ENCODE data around the gene MRPL53. TPM values are rescaled to one million over a fixed set of nuclear protein-coding genes. Genes with fewer than 3 reads are reported as not detected.

MRPL53 gene
- total RNA-seq (10 to 100 TPM; 13.0 to 74.3 (median 61.7) TPM), polyA plus RNA-seq (10 to 100 TPM; 69.4 to 86.7 (median 78.6) TPM)
- long read RNA-seq, donor 1, transcript MRPL53-201 (3 exons, 1,162 nt) = major isoform, 33 of 37 reads
- long read RNA-seq, donor 1, partial matches to known transcripts = 0 of 37 reads
- long read RNA-seq, donor 1, other reads (novel, unspliced or antisense) = 0 of 37 reads
- long read RNA-seq, donor 2, transcript MRPL53-201 (3 exons, 1,162 nt) = major isoform, 36 of 37 reads
- long read RNA-seq, donor 2, partial matches to known transcripts = 0 of 37 reads
- long read RNA-seq, donor 2, other reads (novel, unspliced or antisense) = 0 of 37 reads

DNA sequence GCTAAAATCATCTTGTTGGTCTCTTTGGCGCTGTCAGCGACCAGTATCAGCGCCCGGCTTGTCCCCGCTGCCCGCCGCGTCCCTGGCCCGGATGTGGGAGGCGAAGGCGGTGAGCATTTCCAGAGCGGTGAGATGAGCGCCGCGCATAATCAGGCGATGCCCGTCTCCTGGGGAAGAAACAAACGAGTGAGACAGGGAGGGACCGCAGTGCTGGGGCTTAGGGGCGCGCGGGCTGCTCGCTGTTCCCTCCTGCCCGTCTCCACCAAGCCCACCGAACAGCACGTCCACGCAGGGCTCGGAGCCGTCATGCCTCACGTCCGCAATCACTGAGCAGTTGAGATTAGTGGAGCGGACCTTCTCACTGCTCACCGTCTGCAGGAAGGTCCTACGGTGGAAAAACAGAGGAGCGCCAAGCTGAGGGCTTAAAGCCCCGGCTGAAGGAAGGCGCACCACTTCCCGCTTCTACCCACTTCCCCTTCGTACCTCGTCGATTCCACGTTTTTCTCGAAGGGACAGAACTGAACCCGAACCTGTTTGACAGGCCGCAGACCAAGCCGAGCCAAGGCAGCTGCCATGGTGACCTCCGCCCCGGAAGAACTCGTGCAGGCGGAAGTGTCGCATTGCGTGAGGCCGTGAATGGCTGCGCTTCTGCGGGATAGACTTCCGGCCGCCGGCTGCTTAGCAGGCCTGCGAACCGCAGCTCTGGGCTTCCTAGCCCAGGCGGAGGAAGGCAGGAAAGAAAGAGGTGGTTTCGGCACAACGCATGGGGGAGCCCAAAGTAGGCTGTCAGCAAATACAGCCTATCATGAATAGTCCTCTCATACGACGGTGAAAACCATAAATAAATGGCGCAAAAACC is at the start of gene MRPL53:
Gene MRPL53 (minus strand): TSS at position 595 of the 859 bp plus-strand sequence. CDS start 20 bp downstream, at position 575.
- no peaks in the 10 kb centered on the region for H3K27me3 ChIP-seq (replicated peaks in 1 of 7)
- peaks cover 0 to 44% (median 19%) of the 10 kb centered on the region in 6 donors for H3K36me3 ChIP-seq
- peaks cover 18 to 43% (median 25%) of the 10 kb centered on the region in 6 donors for H3K4me1 ChIP-seq
- WGBS, 5 donors = 0 to 1% (median 0%) methylated on average over 55 to 66 of the region's 66 CpGs
- no peaks in the 10 kb centered on the region for H3K9me3 ChIP-seq
- TF ChIP-seq POLR2AphosphoS5 (IDR thresholded peaks at IDR 0.05) (peak; percentile 99 to 100 (median 99)), POLR2A (IDR thresholded peaks at IDR 0.05) (peak; percentile 78 to 92 (median 82)), CTCF (IDR thresholded peaks at IDR 0.05 in 8 of 11, conservative IDR thresholded peaks at IDR 0.05 in 3 of 11) (peak in 3 of 11 experiments; percentile 10 to 31 (median 20))
- peak; percentile 98 for DNase-seq
- intact Hi-C loops (cut with DNase I; ENCODE audit: low total_unique reads) = no loop called here
- peak within 1 kb of the TSS; percentile 54 to 78 (median 71) for H3K4me3 ChIP-seq
- H3K27ac ChIP-seq = peak within 1 kb of the TSS; percentile 77 to 93 (median 91)

GRCh38 chr2:74516650-74517049 is 44.2 kb upstream of the MRPL53 start:
- Histone ChIP-seq H3K36me3 (no peaks in the 10 kb centered on the region), H3K4me1 (peaks cover 20 to 41% (median 37%) of the 10 kb centered on the region in 6 donors), H3K27me3 (replicated peaks in 1 of 7) (peaks cover 23 to 94% (median 80%) of the 10 kb centered on the region in 7 donors), H3K4me3 (peak overlapping the region in 7 of 8 donors; percentile 44 to 71 (median 53)), H3K9me3 (no peaks in the 10 kb centered on the region), H3K27ac (no peak overlapping the region)
- TF ChIP-seq POLR2AphosphoS5 (IDR thresholded peaks at IDR 0.05) = no peak
- TF ChIP-seq POLR2A (IDR thresholded peaks at IDR 0.05) = no peak
- no peak for TF ChIP-seq CTCF (IDR thresholded peaks at IDR 0.05 in 8 of 11, conservative IDR thresholded peaks at IDR 0.05 in 3 of 11)
- WGBS, 5 donors = 70 to 76% (median 72%) methylated on average over 13 of the region's 13 CpGs
- no peak for DNase-seq
- intact Hi-C loops (cut with DNase I; ENCODE audit: low total_unique reads) = no loop called here

- H3K4me3 ChIP-seq = peak overlapping the region; percentile 27 to 71 (median 52)
- no peaks in the 10 kb centered on the region for H3K9me3 ChIP-seq
Observed at GRCh38 chr2:74515981-74516633, 43.6 kb upstream of the MRPL53 start.

More at GRCh38 chr2:74515981-74516633, 43.6 kb upstream of the MRPL53 start:
- WGBS, 5 donors = 4 to 7% (median 4%) methylated on average over 48 to 72 of the region's 72 CpGs
- Histone ChIP-seq H3K27ac (no peak overlapping the region), H3K4me1 (peaks cover 20 to 41% (median 37%) of the 10 kb centered on the region in 6 donors), H3K27me3 (replicated peaks in 1 of 7) (peaks cover 23 to 99% (median 85%) of the 10 kb centered on the region in 7 donors), H3K36me3 (no peaks in the 10 kb centered on the region)
- no peak for TF ChIP-seq POLR2A (IDR thresholded peaks at IDR 0.05)
- no peak for TF ChIP-seq POLR2AphosphoS5 (IDR thresholded peaks at IDR 0.05)
- no peak for TF ChIP-seq CTCF (IDR thresholded peaks at IDR 0.05 in 8 of 11, conservative IDR thresholded peaks at IDR 0.05 in 3 of 11)
- peak; percentile 86 for DNase-seq
- intact Hi-C loops (cut with DNase I; ENCODE audit: low total_unique reads) = no loop called here

Data from spleen (tissue), 13 donors.